HepG2 (cell line): Measurements from ENCODE around the gene SMAD3. TPM values are rescaled to one million over a fixed set of nuclear protein-coding genes. Genes with fewer than 3 reads are reported as not detected.

Experiments
- ATAC-seq: fragments of 200-7000 bp; cut with Tn5 transposase; 3 replicates; pipeline ENCODE4 v1.9.1; 2020; ENCODE audit warnings: mild to moderate bottlenecking, moderate library complexity
- BruUV-seq: library from RNA; stranded (reverse); fragments of 400-500 nt; replicated peaks from 2 replicates; lab custom pipeline; 2021; lab: Mats Ljungman, UMichigan
- CTCF ChIA-PET: fragments of 300-600 bp; formaldehyde crosslinking; extraction: SDS; loops from one replicate; lab custom pipeline; 2021; ENCODE audit warnings: low total read pairs, inconsistent platforms, low intra/inter-chr PET ratio; lab: Yijun Ruan, JAX
- POLR2A ChIA-PET: fragments of 350-600 bp; sonication (Branson Sonifier 250); formaldehyde crosslinking; loops from one replicate; lab custom pipeline; 2020; ENCODE audit warnings: antibody characterized with exemption, inconsistent platforms; lab: Yijun Ruan, JAX
- DNase-seq: peaks from one replicate; pipeline ENCODE4 v3.0.0-alpha.2; 2015; ENCODE audit warnings: low spot score
- FAIRE-seq: peaks from 3 replicates; lab custom pipeline; 2011; peaks lifted over from hg19 to GRCh38; lab: Jason Lieb, UNC
- H2AFZ ChIP-seq: one replicate; pipeline ENCODE4 v1.6.1; 2011; ENCODE audit warnings: low read length, inconsistent platforms
- H3K27ac ChIP-seq: fragments of 300-600 bp; 3 replicates; pipeline ENCODE4 v1.8.0; 2011; ENCODE audit warnings: mixed run types, mild to moderate bottlenecking, mixed read lengths, low read length, inconsistent platforms; ENCODE audit not compliant: insufficient read depth; ENCODE audit errors: extremely low read length
- H3K27me3 ChIP-seq, 2 experiments: fragments of 200-600 bp in 1 of 2; 2 replicates in 1 of 2; 3 replicates in 1 of 2; pipeline versions ENCODE4 v1.6.0 to v1.8.0; 2011; ENCODE audit warnings: low read length in 2 of 2, mild to moderate bottlenecking in 2 of 2, moderate library complexity in 2 of 2, inconsistent platforms in 1 of 2; ENCODE audit not compliant: insufficient read depth in 2 of 2, control insufficient read depth in 1 of 2
- H3K36me3 ChIP-seq, 2 experiments: fragments of 200-600 bp in 1 of 2; replicated peaks in 1 of 2; 2 replicates in 1 of 2; 3 replicates in 1 of 2; pipeline versions ENCODE4 v1.5.1 to v1.8.0; 2011; ENCODE audit warnings: low read length in 2 of 2, inconsistent platforms in 1 of 2; ENCODE audit not compliant: insufficient read depth in 2 of 2, control insufficient read depth in 1 of 2
- H3K4me1 ChIP-seq: 2 replicates; pipeline ENCODE4 v1.5.1; 2012; ENCODE audit warnings: low read length, inconsistent platforms; ENCODE audit not compliant: insufficient read depth
- H3K4me2 ChIP-seq: 2 replicates; pipeline ENCODE4 v1.6.0; 2011; ENCODE audit warnings: low read depth, low read length, inconsistent platforms
- H3K4me3 ChIP-seq, 3 experiments: fragments of 200-600 bp in 1 of 3; sonication (generic), shearing (Covaris generic) in 1 of 3; replicated peaks in 1 of 3; 2 replicates each; pipeline ENCODE4 v1.5.1; 2011 to 2016; ENCODE audit warnings: low read length in 3 of 3, inconsistent platforms in 2 of 3, low read depth in 2 of 3, mild to moderate bottlenecking in 2 of 3, control low read depth in 1 of 3, mixed read lengths in 1 of 3; ENCODE audit not compliant: insufficient read depth in 1 of 3
- H3K79me2 ChIP-seq: one replicate; pipeline ENCODE4 v1.6.1; 2011; ENCODE audit warnings: low read length, inconsistent platforms; ENCODE audit not compliant: insufficient read depth
- H3K9ac ChIP-seq: 2 replicates; pipeline ENCODE4 v1.6.0; 2011; ENCODE audit warnings: mild to moderate bottlenecking, low read depth, low read length, inconsistent platforms; ENCODE audit not compliant: insufficient read depth
- H3K9me3 ChIP-seq: 2 replicates; pipeline ENCODE4 v1.5.1; 2012; ENCODE audit warnings: mild to moderate bottlenecking, low read length
- H4K20me1 ChIP-seq: 2 replicates; pipeline ENCODE4 v1.6.0; 2011; ENCODE audit warnings: inconsistent platforms, mild to moderate bottlenecking, low read length, moderate library complexity; ENCODE audit not compliant: insufficient read depth
- ESRRA ChIP-seq: sonication (generic); formaldehyde crosslinking; IDR thresholded peaks from 2 replicates; pipeline ENCODE4 v1.5.1; 2020; ENCODE audit warnings: mild to moderate bottlenecking, low read depth, missing genetic modification reagents
- ETS1 ChIP-seq: sonication (generic); formaldehyde crosslinking; IDR thresholded peaks from 2 replicates; pipeline ENCODE4 v1.4.0; 2020; ENCODE audit warnings: missing genetic modification reagents
- PCBP2 ChIP-seq: fragments of 200-400 bp; formaldehyde crosslinking; optimal IDR thresholded peaks from 2 replicates; pipeline ENCODE3; 2018; ENCODE audit warnings: low read length, low read depth; ENCODE audit not compliant: poor library complexity, severe bottlenecking
- TAF1 ChIP-seq: sonication (generic); formaldehyde crosslinking; IDR thresholded peaks from 2 replicates; pipeline ENCODE4 v1.4.0; 2020; ENCODE audit warnings: missing genetic modification reagents
- TCF7 ChIP-seq: sonication (generic); IDR thresholded peaks from 2 replicates; pipeline ENCODE4 v1.6.1; 2016; ENCODE audit warnings: antibody characterized with exemption, low read depth
- ZNF256 ChIP-seq: sonication (generic); formaldehyde crosslinking; conservative IDR thresholded peaks from 2 replicates; pipeline ENCODE4 v1.4.0; 2020; ENCODE audit warnings: missing genetic modification reagents
- ZNF263 ChIP-seq: sonication (generic); formaldehyde crosslinking; IDR thresholded peaks from 2 replicates; pipeline ENCODE4 v1.4.0; 2020; ENCODE audit warnings: missing genetic modification reagents
- ZNF549 ChIP-seq: sonication (generic); formaldehyde crosslinking; IDR thresholded peaks from 2 replicates; pipeline ENCODE4 v1.5.0; 2020; ENCODE audit warnings: missing genetic modification reagents
- ZNF883 ChIP-seq: sonication (generic); formaldehyde crosslinking; IDR thresholded peaks from 2 replicates; pipeline ENCODE4 v1.5.1; 2020; ENCODE audit warnings: mild to moderate bottlenecking, missing genetic modification reagents; ENCODE audit errors: not compliant biosample characterization
- ZSCAN22 ChIP-seq: sonication (generic); formaldehyde crosslinking; IDR thresholded peaks from 2 replicates; pipeline ENCODE4 v1.4.0; 2020; ENCODE audit warnings: mild to moderate bottlenecking, missing genetic modification reagents
- WGBS: methylation state at CpG from one replicate; pipeline ENCODE4 v1.1.6; 2017; ENCODE audit warnings: low lambda C conversion rate; 5-methylcytosine and 5-hydroxymethylcytosine counted together
- in situ Hi-C: cut with HindIII; loops from 2 replicates; pipeline ENCODE4 v1.10.0; 2017; ENCODE audit warnings: low pct_unique_long_range_greater_than_20kb; ENCODE audit not compliant: extremely low pct_ligation_motif_present
- intact Hi-C: fragments of 100-400 bp; cut with micrococcal nuclease; formaldehyde crosslinking; loops from one replicate; pipeline ENCODE4 v1.10.0; 2022; ENCODE audit not compliant: unreplicated experiment
- polyA plus RNA-seq, 8 experiments: library from polyadenylated mRNA; depleted of rRNA in 3 of 8; stranded (reverse) in 7 of 8; unstranded in 1 of 8; fragments of >200 nt; fragmentation: Illumina TruSeq in 4 of 8; extraction: Trizol in 4 of 8; gene quantifications; 2 replicates each; pipeline versions ENCODE4 v1.2.1 to v1.2.3, GENCODE V29; 2011 to 2016; ENCODE audit warnings: low read depth in 4 of 8, missing spikeins in 1 of 8, mixed read lengths in 1 of 8; ENCODE audit not compliant: insufficient read depth in 1 of 8
- total RNA-seq, 5 experiments: library from RNA; depleted of rRNA; stranded (reverse); fragments of >200 nt; fragmentation: Illumina TruSeq; extraction: Trizol; gene quantifications; 2 replicates each; pipeline ENCODE4 v1.2.3, GENCODE V29; 2016; ENCODE audit warnings: low read depth in 1 of 5
- TF ChIP-seq, protein P1 (sequence below): sonication (generic); formaldehyde crosslinking; IDR thresholded peaks from 2 replicates; pipeline ENCODE4 v1.4.0; 2020; ENCODE audit warnings: mild to moderate bottlenecking, low read depth, missing genetic modification reagents
- TF ChIP-seq, protein P2 (sequence below): sonication (generic); formaldehyde crosslinking; IDR thresholded peaks from 2 replicates; pipeline ENCODE4 v1.5.0; 2020; ENCODE audit warnings: mild to moderate bottlenecking, missing genetic modification reagents, borderline replicate concordance
- TF ChIP-seq, protein P3 (sequence below): sonication (generic); formaldehyde crosslinking; IDR thresholded peaks from 2 replicates; pipeline ENCODE4 v1.5.0; 2020; ENCODE audit warnings: mild to moderate bottlenecking, missing genetic modification reagents
- TF ChIP-seq, protein P4 (sequence below): sonication (generic); formaldehyde crosslinking; IDR thresholded peaks from 2 replicates; pipeline ENCODE4 v1.4.0; 2020; ENCODE audit warnings: missing genetic modification reagents

SMAD3 gene
- total and polyA plus RNA-seq, 2 of the 13 experiments (the other 11 are each of a cell fraction or from before 2014, with no cell fraction given): 8.6 to 56.3 TPM

DNA sequence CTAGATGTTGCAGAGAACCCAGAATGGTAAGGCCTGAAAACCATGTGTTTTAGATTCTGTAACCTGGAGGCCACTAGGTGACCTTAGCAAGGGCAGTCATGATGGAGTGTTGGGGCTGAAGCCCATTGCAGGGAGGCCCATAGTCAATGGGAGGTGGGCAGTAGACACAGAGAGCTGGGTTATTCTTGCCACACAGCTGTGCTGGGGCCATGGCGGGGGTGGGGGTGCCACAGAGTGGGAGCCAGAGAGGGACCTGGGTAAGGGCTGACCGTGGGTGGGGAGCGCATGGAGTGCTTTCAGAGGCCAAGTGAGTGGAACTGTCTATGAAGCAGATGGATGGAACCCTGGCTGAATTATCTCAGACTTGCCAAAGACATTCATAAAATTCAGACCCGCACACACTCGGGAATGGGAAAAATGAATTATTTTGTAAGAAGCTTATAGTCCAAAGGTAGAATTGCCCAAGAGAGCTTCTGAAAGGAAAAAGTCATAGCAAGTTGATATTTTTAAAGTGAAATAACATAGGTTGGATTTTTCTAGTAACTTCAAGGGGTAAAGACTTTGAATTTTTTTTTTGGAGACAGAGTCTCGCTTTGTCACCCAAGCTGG is 53.9 kb downstream of the SMAD3 start:
- Histone ChIP-seq H3K4me3 (no peak overlapping the region), H3K9me3 (no peaks in the 10 kb centered on the region), H3K79me2 (peaks cover 70% of the 10 kb centered on the region), H3K4me1 (peaks cover 72% of the 10 kb centered on the region), H2AFZ (no peak overlapping the region), H3K9ac (no peak overlapping the region), H3K27me3 (no peaks in the 10 kb centered on the region), H3K36me3 (peaks cover 0 to 17% of the 10 kb centered on the region in 2 experiments; a peak in 3 of 5 replicates), H4K20me1 (peaks cover 78% of the 10 kb centered on the region), H3K4me2 (no peak overlapping the region), H3K27ac (no peak overlapping the region)
- BruUV-seq: no TSS peak
- ATAC-seq: no peak
- no peak for DNase-seq
- intact Hi-C loops (no loop called here), in situ Hi-C loops (no loop called here)
- 89% methylated on average over 6 of the region's 6 CpGs for WGBS
- FAIRE-seq: no peak
- CTCF ChIA-PET: no interaction called here
- POLR2A ChIA-PET: interaction anchor here (0.9 to 2.6 kb wide), 3 partner anchors 17 to 55 kb away, joined by 3 to 8 read pairs (median 4); no protein-coding TSS in a partner anchor
- TF ChIP-seq ZNF263 (CRISPR knock-in tag): no peak
- no peak for TF ChIP-seq ZNF883
- TF ChIP-seq, protein P1, sequence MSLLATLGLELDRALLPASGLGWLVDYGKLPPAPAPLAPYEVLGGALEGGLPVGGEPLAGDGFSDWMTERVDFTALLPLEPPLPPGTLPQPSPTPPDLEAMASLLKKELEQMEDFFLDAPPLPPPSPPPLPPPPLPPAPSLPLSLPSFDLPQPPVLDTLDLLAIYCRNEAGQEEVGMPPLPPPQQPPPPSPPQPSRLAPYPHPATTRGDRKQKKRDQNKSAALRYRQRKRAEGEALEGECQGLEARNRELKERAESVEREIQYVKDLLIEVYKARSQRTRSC (CRISPR knock-in tag): no peak
- TF ChIP-seq ESRRA (CRISPR knock-in tag): no peak
- TF ChIP-seq ZSCAN22 (CRISPR knock-in tag): no peak
- TF ChIP-seq ZNF549 (CRISPR knock-in tag): no peak
- TF ChIP-seq ZNF256: no peak
- no peak for TF ChIP-seq TAF1 (CRISPR knock-in tag)
- TF ChIP-seq ETS1 (CRISPR knock-in tag): no peak
- TF ChIP-seq, protein P2, sequence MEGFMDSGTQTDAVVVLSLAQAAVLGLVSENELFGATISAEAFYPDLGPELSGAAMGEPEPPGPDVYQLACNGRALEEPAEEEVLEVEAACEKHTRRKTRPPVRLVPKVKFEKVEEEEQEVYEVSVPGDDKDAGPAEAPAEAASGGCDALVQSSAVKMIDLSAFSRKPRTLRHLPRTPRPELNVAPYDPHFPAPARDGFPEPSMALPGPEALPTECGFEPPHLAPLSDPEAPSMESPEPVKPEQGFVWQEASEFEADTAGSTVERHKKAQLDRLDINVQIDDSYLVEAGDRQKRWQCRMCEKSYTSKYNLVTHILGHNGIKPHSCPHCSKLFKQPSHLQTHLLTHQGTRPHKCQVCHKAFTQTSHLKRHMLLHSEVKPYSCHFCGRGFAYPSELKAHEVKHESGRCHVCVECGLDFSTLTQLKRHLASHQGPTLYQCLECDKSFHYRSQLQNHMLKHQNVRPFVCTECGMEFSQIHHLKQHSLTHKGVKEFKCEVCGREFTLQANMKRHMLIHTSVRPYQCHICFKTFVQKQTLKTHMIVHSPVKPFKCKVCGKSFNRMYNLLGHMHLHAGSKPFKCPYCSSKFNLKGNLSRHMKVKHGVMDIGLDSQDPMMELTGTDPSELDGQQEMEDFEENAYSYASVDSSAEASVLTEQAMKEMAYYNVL (CRISPR knock-in tag): no peak
- TF ChIP-seq TCF7: no peak
- no peak for TF ChIP-seq PCBP2
- TF ChIP-seq, protein P3, sequence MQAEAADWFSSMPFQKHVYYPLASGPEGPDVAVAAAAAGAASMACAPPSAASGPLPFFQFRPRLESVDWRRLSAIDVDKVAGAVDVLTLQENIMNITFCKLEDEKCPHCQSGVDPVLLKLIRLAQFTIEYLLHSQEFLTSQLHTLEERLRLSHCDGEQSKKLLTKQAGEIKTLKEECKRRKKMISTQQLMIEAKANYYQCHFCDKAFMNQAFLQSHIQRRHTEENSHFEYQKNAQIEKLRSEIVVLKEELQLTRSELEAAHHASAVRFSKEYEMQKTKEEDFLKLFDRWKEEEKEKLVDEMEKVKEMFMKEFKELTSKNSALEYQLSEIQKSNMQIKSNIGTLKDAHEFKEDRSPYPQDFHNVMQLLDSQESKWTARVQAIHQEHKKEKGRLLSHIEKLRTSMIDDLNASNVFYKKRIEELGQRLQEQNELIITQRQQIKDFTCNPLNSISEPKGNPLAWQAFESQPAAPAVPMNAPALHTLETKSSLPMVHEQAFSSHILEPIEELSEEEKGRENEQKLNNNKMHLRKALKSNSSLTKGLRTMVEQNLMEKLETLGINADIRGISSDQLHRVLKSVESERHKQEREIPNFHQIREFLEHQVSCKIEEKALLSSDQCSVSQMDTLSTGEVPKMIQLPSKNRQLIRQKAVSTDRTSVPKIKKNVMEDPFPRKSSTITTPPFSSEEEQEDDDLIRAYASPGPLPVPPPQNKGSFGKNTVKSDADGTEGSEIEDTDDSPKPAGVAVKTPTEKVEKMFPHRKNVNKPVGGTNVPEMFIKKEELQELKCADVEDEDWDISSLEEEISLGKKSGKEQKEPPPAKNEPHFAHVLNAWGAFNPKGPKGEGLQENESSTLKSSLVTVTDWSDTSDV: no peak
- TF ChIP-seq, protein P4, sequence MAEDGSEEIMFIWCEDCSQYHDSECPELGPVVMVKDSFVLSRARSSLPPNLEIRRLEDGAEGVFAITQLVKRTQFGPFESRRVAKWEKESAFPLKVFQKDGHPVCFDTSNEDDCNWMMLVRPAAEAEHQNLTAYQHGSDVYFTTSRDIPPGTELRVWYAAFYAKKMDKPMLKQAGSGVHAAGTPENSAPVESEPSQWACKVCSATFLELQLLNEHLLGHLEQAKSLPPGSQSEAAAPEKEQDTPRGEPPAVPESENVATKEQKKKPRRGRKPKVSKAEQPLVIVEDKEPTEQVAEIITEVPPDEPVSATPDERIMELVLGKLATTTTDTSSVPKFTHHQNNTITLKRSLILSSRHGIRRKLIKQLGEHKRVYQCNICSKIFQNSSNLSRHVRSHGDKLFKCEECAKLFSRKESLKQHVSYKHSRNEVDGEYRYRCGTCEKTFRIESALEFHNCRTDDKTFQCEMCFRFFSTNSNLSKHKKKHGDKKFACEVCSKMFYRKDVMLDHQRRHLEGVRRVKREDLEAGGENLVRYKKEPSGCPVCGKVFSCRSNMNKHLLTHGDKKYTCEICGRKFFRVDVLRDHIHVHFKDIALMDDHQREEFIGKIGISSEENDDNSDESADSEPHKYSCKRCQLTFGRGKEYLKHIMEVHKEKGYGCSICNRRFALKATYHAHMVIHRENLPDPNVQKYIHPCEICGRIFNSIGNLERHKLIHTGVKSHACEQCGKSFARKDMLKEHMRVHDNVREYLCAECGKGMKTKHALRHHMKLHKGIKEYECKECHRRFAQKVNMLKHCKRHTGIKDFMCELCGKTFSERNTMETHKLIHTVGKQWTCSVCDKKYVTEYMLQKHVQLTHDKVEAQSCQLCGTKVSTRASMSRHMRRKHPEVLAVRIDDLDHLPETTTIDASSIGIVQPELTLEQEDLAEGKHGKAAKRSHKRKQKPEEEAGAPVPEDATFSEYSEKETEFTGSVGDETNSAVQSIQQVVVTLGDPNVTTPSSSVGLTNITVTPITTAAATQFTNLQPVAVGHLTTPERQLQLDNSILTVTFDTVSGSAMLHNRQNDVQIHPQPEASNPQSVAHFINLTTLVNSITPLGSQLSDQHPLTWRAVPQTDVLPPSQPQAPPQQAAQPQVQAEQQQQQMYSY: no peak
